OCI-LY3 (cell line): ENCODE data around the gene DYNC2I2.

Experiments used
- CTCF ChIP-seq: fragments of 200-600, 300-600 bp; sonication (generic); IDR thresholded peaks from 2 replicates; pipeline ENCODE4 v1.5.1; 2014; ENCODE audit warnings: antibody characterized with exemption, low read length, low read depth
- EZH2phosphoT487 ChIP-seq: fragments of 200-600 bp; shearing (Covaris generic); IDR thresholded peaks from 2 replicates; pipeline ENCODE4 v1.6.1; 2018; ENCODE audit warnings: antibody characterized with exemption, mixed run types, low read depth

DNA sequence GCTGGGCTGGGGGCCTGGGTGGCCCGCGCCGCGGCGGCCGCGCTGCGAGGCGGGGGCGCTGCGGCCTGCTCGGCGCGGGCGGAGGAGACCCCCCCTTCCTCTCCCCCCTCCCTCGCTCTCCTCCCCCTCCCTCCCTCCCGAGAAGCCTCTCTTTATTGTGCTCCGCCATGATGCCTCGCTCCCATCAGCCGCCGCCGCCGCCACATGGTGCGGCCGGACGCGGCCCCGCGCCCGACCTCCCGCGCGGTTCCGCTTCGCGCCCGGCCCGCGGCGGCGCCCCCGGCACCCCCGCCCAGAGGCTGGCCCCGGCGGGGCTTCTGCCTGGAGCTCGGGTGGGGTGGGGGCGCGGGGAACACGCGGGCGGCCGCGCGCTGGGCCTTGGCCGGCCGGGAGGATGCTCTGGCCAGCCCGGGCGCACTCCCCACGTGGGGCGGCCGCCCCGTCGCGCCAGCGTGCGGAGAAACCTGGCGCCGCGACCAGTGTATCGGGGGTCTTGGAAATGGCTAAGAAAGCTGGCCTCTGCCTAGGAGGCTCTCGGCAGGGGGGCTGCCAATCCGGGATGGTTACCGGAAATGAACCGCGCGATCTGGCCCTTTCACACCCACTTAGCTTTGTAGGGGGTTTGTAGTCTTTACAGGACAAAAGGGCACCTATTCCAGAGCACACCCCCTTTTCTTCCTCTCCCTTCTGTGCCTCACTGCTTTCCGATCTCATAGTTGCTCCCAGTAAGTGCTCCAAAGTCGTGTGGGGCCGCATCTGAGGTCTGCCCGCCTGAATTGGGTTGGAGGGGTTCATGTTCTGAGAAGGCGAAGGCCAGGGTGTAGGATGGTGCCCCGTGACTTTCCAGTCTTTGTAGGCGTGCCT, 33.4 kb upstream of the DYNC2I2 start:
- TF ChIP-seq EZH2phosphoT487: no peak
- TF ChIP-seq CTCF: no peak
